HEK293 (cell line): ENCODE measurements around the gene VPREB1.

Experiments used
- CTCF ChIA-PET: fragments of 350-600 bp; formaldehyde crosslinking; extraction: SDS; loops from one replicate; lab custom pipeline; 2021; ENCODE audit warnings: antibody characterized with exemption; lab: Yijun Ruan, JAX
- POLR2A ChIA-PET: fragments of 300-600 bp; formaldehyde crosslinking; extraction: SDS; loops from one replicate; lab custom pipeline; 2020; ENCODE audit warnings: antibody characterized with exemption, inconsistent platforms; lab: Yijun Ruan, JAX
- H3K27ac ChIP-seq: fragments of 200-500 bp; sonication (Bioruptor generic); 2 replicates; pipeline ENCODE4 v1.5.1; 2014; ENCODE audit warnings: low read depth, low read length, control low read depth, inconsistent platforms; ENCODE audit errors: extremely low read depth
- H3K36me3 ChIP-seq, 2 experiments: fragments of 200-500 bp in 1 of 2; sonication (Bioruptor generic) in 1 of 2; 1 replicate in 1 of 2; 2 replicates in 1 of 2; pipeline ENCODE4 v1.5.1; 2014 to 2017; ENCODE audit warnings: inconsistent platforms in 2 of 2, low read length in 2 of 2; ENCODE audit not compliant: control insufficient read depth in 2 of 2, insufficient read depth in 1 of 2
- H3K4me1 ChIP-seq: fragments of 200-500 bp; sonication (Bioruptor generic); 2 replicates; pipeline ENCODE4 v1.5.1; 2014; ENCODE audit warnings: mild to moderate bottlenecking, low read length, inconsistent platforms; ENCODE audit not compliant: control insufficient read depth, insufficient read depth
- H3K4me3 ChIP-seq: 2 replicates; pipeline ENCODE4 v1.5.1; 2011; ENCODE audit warnings: low read depth, mild to moderate bottlenecking, control low read depth, low read length, moderate library complexity
- H3K9me3 ChIP-seq: fragments of 200-500 bp; sonication (Bioruptor generic); 2 replicates; pipeline ENCODE4 v1.5.1; 2014; ENCODE audit warnings: low read depth, low read length, inconsistent platforms; ENCODE audit not compliant: control insufficient read depth, insufficient read depth
- EGR2 ChIP-seq: fragments of 450-650 bp; formaldehyde crosslinking; IDR thresholded peaks from 2 replicates; pipeline ENCODE4 v1.5.1; 2016; ENCODE audit warnings: low read depth, missing biosample characterization, missing genetic modification characterization
- GLI2 ChIP-seq: fragments of 450-650 bp; formaldehyde crosslinking; IDR thresholded peaks from 2 replicates; pipeline ENCODE4; 2017; ENCODE audit warnings: missing biosample characterization, missing genetic modification characterization, low read depth, borderline replicate concordance
- KLF9 ChIP-seq: fragments of 450-650 bp; formaldehyde crosslinking; IDR thresholded peaks from 2 replicates; pipeline ENCODE4 v1.5.1; 2016; ENCODE audit warnings: missing biosample characterization, missing genetic modification characterization, low read depth
- WT1 ChIP-seq: fragments of 450-650 bp; formaldehyde crosslinking; IDR thresholded peaks from 2 replicates; pipeline ENCODE4 v1.5.1; 2016; ENCODE audit warnings: missing biosample characterization, missing genetic modification characterization
- ZBTB1 ChIP-seq: fragments of 450-650 bp; formaldehyde crosslinking; IDR thresholded peaks from 2 replicates; pipeline ENCODE4 v1.5.1; 2016; ENCODE audit warnings: missing biosample characterization, missing genetic modification characterization
- ZNF184 ChIP-seq: fragments of 450-650 bp; IDR thresholded peaks from 2 replicates; pipeline ENCODE4 v1.5.1; 2018; ENCODE audit warnings: missing biosample characterization, mild to moderate bottlenecking, missing genetic modification characterization
- ZNF202 ChIP-seq: fragments of 450-650 bp; formaldehyde crosslinking; IDR thresholded peaks from 2 replicates; pipeline ENCODE4 v1.5.1; 2016; ENCODE audit warnings: missing biosample characterization, missing genetic modification characterization, borderline replicate concordance
- ZNF214 ChIP-seq: fragments of 450-650 bp; formaldehyde crosslinking; IDR thresholded peaks from 2 replicates; pipeline ENCODE4 v1.5.1; 2017; ENCODE audit warnings: missing biosample characterization, mild to moderate bottlenecking, missing genetic modification characterization, borderline replicate concordance
- ZNF274 ChIP-seq, 2 experiments: fragments of 200-500 bp in 1 of 2; fragments of 450-650 bp in 1 of 2; sonication (Bioruptor generic) in 1 of 2; formaldehyde crosslinking in 1 of 2; IDR thresholded peaks; 2 replicates each; pipeline versions ENCODE4 v1.5.1 to v1.6.1; 2014 to 2016; ENCODE audit warnings: borderline replicate concordance in 1 of 2, inconsistent platforms in 1 of 2, low read length in 1 of 2, missing biosample characterization in 1 of 2, missing genetic modification characterization in 1 of 2
- ZNF394 ChIP-seq: fragments of 450-650 bp; formaldehyde crosslinking; IDR thresholded peaks from 2 replicates; pipeline ENCODE4 v1.5.1; 2016; ENCODE audit warnings: missing biosample characterization, missing genetic modification characterization, mild to moderate bottlenecking, moderate library complexity, borderline replicate concordance
- ZNF514 ChIP-seq: fragments of 450-650 bp; formaldehyde crosslinking; IDR thresholded peaks from 2 replicates; pipeline ENCODE4 v1.5.1; 2016; ENCODE audit warnings: missing biosample characterization, missing genetic modification characterization
- ZNF560 ChIP-seq: fragments of 450-650 bp; formaldehyde crosslinking; IDR thresholded peaks from 2 replicates; pipeline ENCODE4 v1.5.1; 2017; ENCODE audit warnings: missing biosample characterization, missing genetic modification characterization, borderline replicate concordance
- ZNF600 ChIP-seq: fragments of 450-650 bp; formaldehyde crosslinking; IDR thresholded peaks from 2 replicates; pipeline ENCODE4 v1.5.1; 2016; ENCODE audit warnings: missing biosample characterization, missing genetic modification characterization
- ZNF624 ChIP-seq: fragments of 450-650 bp; formaldehyde crosslinking; IDR thresholded peaks from 2 replicates; pipeline ENCODE4 v1.5.1; 2017; ENCODE audit warnings: missing biosample characterization, missing genetic modification characterization
- ZNF626 ChIP-seq: fragments of 450-650 bp; sonication (Bioruptor Pico); formaldehyde crosslinking; IDR thresholded peaks from 2 replicates; pipeline ENCODE4 v1.5.1; 2018; ENCODE audit warnings: missing biosample characterization, missing genetic modification characterization, inconsistent platforms
- ZNF670 ChIP-seq: fragments of 450-650 bp; formaldehyde crosslinking; IDR thresholded peaks from 2 replicates; pipeline ENCODE4 v1.5.1; 2016; ENCODE audit warnings: missing biosample characterization, missing genetic modification characterization, low read depth
- ZNF701 ChIP-seq: fragments of 450-650 bp; formaldehyde crosslinking; IDR thresholded peaks from 2 replicates; pipeline ENCODE4 v1.5.1; 2016; ENCODE audit warnings: missing biosample characterization, missing genetic modification characterization
- TF ChIP-seq, protein P1 (sequence below): fragments of 450-650 bp; formaldehyde crosslinking; IDR thresholded peaks from 2 replicates; pipeline ENCODE4 v1.5.1; 2016; ENCODE audit warnings: missing biosample characterization, missing genetic modification characterization
- TF ChIP-seq, protein P2 (sequence below): fragments of 450-650 bp; formaldehyde crosslinking; IDR thresholded peaks from 2 replicates; pipeline ENCODE4 v1.5.1; 2017; ENCODE audit warnings: missing biosample characterization, mild to moderate bottlenecking, missing genetic modification characterization, moderate library complexity
- TF ChIP-seq, protein P3 (sequence below): fragments of 450-650 bp; formaldehyde crosslinking; IDR thresholded peaks from 2 replicates; pipeline ENCODE4 v1.5.1; 2016; ENCODE audit warnings: missing biosample characterization, missing genetic modification characterization
- TF ChIP-seq, protein P4 (sequence below): fragments of 450-650 bp; IDR thresholded peaks from 2 replicates; pipeline ENCODE4 v1.5.1; 2018; ENCODE audit warnings: missing biosample characterization, mild to moderate bottlenecking, missing genetic modification characterization
- TF ChIP-seq, protein P5 (sequence below): fragments of 450-650 bp; formaldehyde crosslinking; IDR thresholded peaks from 2 replicates; pipeline ENCODE4 v1.5.1; 2017; ENCODE audit warnings: missing biosample characterization, missing genetic modification characterization

The VPREB1 gene

DNA sequence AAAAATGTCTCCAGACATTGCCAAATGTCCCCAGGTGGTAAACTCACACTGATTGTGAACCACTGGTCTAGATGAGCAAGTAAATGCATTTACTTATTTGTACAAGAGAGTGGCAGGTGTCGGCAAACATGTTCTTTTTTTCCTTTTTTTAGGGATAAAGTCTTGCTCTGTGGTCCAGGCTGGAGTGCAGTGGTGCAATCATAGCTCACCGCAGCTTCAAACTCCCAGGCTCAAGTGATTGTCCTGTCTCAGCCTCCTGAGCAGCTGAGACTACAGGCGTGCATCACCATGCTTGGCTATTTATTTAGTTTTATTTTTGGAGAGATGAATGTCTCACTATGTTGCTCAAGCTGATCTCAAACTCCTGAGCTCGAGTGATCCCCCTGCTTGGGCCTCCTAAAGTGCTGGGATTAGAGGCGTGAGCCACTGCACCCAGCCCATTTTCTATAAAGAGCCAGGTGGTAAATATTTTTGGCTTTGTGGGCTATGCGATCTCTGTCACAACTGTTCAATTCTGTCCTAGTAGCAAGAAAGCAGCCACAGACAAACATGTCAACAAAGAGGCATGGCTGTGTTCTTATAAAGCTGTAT is 1.4 kb downstream of the VPREB1 start:
- H3K27ac ChIP-seq, result no peak overlapping the region
- TF ChIP-seq ZNF626 (tag by site-specific recombination) (no peak), ZNF214 (tag by site-specific recombination) (no peak), GLI2 (tag by site-specific recombination) (no peak), ZNF394 (tag by site-specific recombination) (no peak), ZNF670 (tag by site-specific recombination) (no peak), ZNF202 (tag by site-specific recombination) (no peak)
- TF ChIP-seq, protein P1, sequence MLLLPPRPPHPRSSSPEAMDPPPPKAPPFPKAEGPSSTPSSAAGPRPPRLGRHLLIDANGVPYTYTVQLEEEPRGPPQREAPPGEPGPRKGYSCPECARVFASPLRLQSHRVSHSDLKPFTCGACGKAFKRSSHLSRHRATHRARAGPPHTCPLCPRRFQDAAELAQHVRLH (tag by site-specific recombination), result no peak
- H3K36me3 ChIP-seq, result no peaks in the 10 kb centered on the region
- ChIA-PET CTCF (interaction anchor here (0.7 to 2.5 kb wide), 3 partner anchors 11 to 46 kb away, joined by 3 to 8 read pairs (median 3); no protein-coding TSS in a partner anchor), POLR2A (no interaction called here)
- no peak overlapping the region for H3K4me3 ChIP-seq
- no peaks in the 10 kb centered on the region for H3K4me1 ChIP-seq
- no peaks in the 10 kb centered on the region for H3K9me3 ChIP-seq

DNA sequence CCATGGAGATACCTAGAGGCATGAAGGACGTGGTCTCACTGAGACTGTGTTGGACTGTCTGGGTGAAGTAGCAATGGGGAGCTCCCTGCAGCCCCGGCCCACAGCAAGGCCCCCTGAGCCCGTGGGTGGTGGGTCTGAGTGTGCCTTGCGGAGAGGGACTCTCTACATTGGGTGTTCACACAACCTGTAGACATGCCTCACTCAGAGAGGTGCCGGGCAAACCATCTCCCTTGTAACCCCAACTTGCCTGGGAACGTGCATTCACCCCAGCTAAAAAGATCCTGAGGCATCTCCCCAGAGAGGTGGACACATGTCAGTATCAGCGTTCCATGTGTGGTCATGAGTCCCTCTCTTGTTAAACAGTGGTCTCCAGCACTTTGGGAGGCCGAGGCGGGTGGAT is 2.1 kb downstream of the VPREB1 start:
- Histone ChIP-seq H3K4me3 (no peak overlapping the region), H3K9me3 (no peaks in the 10 kb centered on the region), H3K36me3 (no peaks in the 10 kb centered on the region), H3K27ac (no peak overlapping the region), H3K4me1 (no peaks in the 10 kb centered on the region)
- POLR2A ChIA-PET, result no interaction called here
- CTCF ChIA-PET, result interaction anchor here (0.7 to 2.5 kb wide), 5 partner anchors 11 to 370 kb away, joined by 3 to 8 read pairs (median 3); no protein-coding TSS in a partner anchor
- TF ChIP-seq ZNF600 (tag by site-specific recombination) (no peak), WT1 (tag by site-specific recombination) (no peak), GLI2 (tag by site-specific recombination) (no peak), EGR2 (tag by site-specific recombination) (no peak), ZNF701 (tag by site-specific recombination) (no peak), ZNF624 (no peak), ZNF560 (tag by site-specific recombination) (no peak), ZBTB1 (tag by site-specific recombination) (no peak), ZNF184 (tag by site-specific recombination) (no peak), ZNF514 (tag by site-specific recombination) (no peak), KLF9 (tag by site-specific recombination) (no peak)
- TF ChIP-seq, protein P2, sequence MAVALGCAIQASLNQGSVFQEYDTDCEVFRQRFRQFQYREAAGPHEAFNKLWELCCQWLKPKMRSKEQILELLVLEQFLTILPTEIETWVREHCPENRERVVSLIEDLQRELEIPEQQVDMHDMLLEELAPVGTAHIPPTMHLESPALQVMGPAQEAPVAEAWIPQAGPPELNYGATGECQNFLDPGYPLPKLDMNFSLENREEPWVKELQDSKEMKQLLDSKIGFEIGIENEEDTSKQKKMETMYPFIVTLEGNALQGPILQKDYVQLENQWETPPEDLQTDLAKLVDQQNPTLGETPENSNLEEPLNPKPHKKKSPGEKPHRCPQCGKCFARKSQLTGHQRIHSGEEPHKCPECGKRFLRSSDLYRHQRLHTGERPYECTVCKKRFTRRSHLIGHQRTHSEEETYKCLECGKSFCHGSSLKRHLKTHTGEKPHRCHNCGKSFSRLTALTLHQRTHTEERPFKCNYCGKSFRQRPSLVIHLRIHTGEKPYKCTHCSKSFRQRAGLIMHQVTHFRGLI, result no peak
- TF ChIP-seq, protein P3, sequence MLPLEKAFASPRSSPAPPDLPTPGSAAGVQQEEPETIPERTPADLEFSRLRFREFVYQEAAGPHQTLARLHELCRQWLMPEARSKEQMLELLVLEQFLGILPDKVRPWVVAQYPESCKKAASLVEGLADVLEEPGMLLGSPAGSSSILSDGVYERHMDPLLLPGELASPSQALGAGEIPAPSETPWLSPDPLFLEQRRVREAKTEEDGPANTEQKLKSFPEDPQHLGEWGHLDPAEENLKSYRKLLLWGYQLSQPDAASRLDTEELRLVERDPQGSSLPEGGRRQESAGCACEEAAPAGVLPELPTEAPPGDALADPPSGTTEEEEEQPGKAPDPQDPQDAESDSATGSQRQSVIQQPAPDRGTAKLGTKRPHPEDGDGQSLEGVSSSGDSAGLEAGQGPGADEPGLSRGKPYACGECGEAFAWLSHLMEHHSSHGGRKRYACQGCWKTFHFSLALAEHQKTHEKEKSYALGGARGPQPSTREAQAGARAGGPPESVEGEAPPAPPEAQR (tag by site-specific recombination), result no peak

DNA sequence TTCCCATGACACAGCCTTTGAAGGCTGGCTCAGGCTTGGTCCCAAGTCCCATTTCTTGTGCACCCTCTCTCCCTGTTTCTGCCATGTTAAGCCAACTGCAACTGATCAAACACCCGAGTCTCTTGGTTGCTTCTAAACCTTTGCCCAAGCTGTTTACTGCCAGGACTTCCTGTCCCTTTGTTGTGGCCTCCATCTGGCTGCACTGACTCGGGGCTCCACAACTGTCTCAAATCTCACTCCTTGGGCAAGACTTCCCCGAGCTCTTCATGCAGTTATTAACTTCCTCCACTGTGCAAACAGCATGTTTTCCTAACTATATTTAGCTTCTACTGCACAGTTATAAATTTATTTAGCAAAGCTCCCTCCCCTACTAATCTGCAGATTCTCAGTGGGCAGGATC is 4.3 kb downstream of the VPREB1 start:
- no peaks in the 10 kb centered on the region for H3K36me3 ChIP-seq
- CTCF ChIA-PET, result interaction anchor here (0.8 to 1.3 kb wide), 2 partner anchors 13 to 536 kb away, joined by 3 to 6 read pairs; no protein-coding TSS in a partner anchor
- no peaks in the 10 kb centered on the region for H3K9me3 ChIP-seq
- no peaks in the 10 kb centered on the region for H3K4me1 ChIP-seq
- TF ChIP-seq, protein P4, sequence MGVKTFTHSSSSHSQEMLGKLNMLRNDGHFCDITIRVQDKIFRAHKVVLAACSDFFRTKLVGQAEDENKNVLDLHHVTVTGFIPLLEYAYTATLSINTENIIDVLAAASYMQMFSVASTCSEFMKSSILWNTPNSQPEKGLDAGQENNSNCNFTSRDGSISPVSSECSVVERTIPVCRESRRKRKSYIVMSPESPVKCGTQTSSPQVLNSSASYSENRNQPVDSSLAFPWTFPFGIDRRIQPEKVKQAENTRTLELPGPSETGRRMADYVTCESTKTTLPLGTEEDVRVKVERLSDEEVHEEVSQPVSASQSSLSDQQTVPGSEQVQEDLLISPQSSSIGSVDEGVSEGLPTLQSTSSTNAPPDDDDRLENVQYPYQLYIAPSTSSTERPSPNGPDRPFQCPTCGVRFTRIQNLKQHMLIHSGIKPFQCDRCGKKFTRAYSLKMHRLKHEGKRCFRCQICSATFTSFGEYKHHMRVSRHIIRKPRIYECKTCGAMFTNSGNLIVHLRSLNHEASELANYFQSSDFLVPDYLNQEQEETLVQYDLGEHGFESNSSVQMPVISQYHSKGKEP, result no peak
- TF ChIP-seq ZNF274 (IDR thresholded peaks at IDR 0.05; ENCODE audit: low read length) (no peak), ZNF274 (tag by site-specific recombination; IDR thresholded peaks at IDR 0.05; ENCODE audit: borderline replicate concordance) (no peak)
- TF ChIP-seq, protein P5, sequence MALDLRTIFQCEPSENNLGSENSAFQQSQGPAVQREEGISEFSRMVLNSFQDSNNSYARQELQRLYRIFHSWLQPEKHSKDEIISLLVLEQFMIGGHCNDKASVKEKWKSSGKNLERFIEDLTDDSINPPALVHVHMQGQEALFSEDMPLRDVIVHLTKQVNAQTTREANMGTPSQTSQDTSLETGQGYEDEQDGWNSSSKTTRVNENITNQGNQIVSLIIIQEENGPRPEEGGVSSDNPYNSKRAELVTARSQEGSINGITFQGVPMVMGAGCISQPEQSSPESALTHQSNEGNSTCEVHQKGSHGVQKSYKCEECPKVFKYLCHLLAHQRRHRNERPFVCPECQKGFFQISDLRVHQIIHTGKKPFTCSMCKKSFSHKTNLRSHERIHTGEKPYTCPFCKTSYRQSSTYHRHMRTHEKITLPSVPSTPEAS (tag by site-specific recombination), result no peak
- TF ChIP-seq, all 188 proteins: peak for 0
- Histone ChIP-seq H3K4me3 (no peak overlapping the region), H3K27ac (no peak overlapping the region)
- POLR2A ChIA-PET, result no interaction called here
